Stimulated activated CD8-positive, alpha-beta memory T cell treated with anti-CD3 and anti-CD28 coated beads, Interleukin-4, amount 100 ng/mL, for 48 hours (primary cell): ENCODE results near the gene TMA7B.

Experiments
- DNase-seq: peaks from one replicate; pipeline ENCODE4 v3.0.0-alpha.2; 2020

The TMA7B gene

GRCh38 chr22:39959640-39960447 lies at the start of gene TMA7B:
TMA7B (plus strand) TSS chr22:39960397; CDS start chr22:39964375, 3,978 bp downstream.
- no peak for DNase-seq

DNA sequence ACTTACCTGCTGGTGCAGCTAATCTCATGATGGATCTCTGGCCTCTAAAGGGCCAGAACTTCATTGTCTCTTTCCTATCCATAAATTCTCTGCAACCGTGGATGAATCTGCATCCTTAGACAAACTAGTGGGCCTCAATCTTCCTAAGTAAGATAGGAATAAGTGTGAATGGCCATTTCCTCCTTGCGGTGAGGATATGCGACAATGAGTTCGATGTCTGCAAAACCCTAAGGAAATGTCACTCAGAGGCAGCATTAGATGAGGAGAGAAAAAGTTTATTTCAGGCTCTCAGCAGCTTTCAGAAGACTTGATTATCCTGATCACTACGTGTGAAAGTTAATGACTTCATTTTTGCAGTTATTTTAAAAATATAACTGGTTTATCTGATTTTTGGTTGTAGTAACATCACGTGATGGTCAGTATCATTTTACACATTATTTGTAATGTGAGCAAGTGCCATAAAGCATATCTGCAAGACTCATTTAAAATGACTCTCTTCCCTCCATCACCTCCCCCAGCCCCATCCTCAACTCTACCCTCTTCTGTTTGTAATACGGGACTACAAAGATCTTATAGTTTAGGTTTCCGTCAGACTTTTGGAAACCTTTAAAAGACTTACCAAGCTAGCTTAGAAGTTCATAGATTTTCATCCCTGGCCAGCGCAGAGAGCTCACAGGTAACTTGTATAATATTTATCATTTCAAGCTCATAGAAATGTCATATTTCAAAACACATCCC lies 49.2 kb upstream of the TMA7B start:
- no peak for DNase-seq

DNA sequence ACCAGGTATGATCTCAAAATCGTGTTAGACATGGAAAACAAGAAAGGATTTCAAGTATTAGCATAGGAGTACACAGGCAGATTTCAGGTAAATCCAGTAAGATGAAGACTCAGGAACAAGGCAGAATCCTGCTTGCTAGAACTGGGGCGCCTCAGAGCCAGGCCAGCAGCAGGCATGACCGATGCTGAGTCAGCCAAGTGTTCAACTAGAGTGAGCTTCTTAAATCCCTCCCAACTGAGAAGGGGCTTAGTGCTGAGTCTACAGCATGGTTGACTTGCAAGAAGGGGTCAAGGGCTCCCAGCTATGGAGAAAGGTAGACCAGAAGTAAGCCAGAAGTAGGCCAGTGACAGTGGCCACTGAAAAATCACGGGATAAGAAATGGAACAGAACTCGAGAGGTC lies 46.9 kb upstream of the TMA7B start:
- peak; percentile 60 for DNase-seq

DNA sequence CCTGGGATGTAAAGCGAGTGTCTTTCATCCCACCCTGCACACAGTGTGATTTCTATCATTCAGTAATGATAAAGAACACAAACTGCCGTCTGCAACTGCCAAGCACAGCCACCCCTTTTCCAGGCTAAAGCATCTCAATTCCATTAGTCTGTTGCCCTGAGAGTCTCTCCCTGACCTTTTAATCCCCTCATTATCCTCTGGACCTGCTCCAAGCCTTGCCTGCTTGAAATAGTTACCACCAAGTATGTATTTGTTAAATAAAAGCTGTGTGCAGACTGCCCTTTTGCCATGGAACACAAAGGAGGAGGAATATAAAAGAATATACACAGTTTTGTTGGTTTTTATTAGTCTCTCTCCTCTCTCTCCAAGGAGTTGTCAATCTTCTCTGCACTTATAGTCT lies 46.3 kb upstream of the TMA7B start:
- DNase-seq: no peak

DNA sequence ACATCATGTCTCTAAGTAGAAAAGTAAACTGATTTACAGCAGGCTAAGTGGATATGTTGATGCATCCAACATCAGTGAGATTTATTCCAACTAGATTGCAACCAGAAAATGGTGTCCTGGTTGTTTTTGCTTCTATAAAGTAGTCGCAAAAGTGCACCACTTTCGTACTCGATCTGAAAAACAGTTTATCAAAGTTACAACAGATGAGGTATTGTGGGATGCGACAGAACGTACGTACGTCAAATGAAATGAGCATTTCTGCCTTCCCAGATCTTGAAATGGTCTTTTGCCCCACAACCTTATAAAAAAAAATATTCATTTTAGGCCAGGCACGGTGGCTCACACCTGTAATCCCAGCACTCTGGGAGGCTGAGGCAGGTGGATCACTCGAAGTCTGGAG lies 45.6 kb upstream of the TMA7B start:
- DNase-seq: no peak

DNA sequence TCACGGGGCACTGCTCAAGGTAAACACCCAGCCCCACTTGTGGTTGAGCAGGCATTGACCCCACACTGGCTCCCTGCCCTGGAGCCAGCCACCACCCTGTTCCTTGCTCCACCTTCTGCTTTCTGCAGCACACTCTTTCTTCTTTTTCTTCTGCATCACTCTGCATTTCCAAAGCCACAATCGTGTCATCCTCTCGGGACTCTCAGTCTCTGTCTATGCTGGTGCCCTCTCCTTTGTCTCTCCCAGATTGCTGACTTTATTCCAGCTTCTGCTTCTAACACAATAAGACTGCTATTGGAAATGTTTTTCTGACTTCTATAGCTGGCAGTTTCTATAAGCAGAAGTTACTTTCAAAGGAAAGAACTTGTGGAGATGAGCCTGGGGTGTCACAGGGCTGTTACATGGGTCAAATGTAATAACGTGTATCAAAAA lies 44.9 kb upstream of the TMA7B start:
- DNase-seq: no peak

- DNase-seq: no peak
Measured at GRCh38 chr22:39916496-39916895, 43.7 kb upstream of the TMA7B start.

DNA sequence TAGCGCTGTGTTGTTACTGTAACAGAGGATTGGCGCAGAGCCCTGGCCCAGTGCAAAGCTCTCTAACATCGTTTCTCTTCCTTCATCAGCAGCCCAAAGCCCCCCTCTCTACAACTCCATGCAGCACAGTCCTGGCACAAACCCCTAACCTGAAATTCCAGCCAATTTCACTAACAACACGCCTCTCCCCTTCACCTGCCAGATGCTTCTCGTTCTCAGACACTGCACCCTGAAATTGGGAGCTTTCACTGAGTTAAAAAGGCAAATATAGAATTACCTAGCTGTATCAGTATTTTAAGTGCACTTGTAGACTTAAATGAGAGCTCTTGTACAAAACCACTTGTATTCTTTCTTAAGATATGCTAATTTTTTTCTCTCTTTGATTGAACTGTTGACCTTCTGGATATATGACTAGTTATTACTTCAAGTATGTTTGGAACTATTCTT lies 43.0 kb upstream of the TMA7B start:
- no peak for DNase-seq

GRCh38 chr22:39917776-39918495 lies 42.3 kb upstream of the TMA7B start:
- DNase-seq: no peak

GRCh38 chr22:39920134-39920743 lies 40.0 kb upstream of the TMA7B start:
- DNase-seq: peak; percentile 79

DNA sequence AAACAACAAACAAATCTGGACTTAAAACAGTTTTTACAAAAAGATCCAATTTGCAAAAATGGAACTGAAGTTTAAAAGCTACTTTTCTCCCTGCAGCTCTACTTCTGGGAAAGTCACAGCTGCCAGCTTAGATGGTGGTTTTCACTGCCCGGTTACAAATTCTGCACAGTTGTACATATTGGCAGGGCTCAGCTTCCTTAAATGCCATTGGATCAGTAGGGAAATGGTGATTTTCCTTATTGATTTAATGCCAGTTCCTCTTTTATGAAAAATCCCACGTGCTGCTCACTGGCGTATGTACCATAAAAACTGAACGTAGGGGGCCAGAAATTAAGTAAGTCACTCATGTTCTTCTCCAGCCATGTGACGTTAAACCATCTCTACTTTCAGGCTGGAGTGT lies 36.5 kb upstream of the TMA7B start:
- no peak for DNase-seq

DNA sequence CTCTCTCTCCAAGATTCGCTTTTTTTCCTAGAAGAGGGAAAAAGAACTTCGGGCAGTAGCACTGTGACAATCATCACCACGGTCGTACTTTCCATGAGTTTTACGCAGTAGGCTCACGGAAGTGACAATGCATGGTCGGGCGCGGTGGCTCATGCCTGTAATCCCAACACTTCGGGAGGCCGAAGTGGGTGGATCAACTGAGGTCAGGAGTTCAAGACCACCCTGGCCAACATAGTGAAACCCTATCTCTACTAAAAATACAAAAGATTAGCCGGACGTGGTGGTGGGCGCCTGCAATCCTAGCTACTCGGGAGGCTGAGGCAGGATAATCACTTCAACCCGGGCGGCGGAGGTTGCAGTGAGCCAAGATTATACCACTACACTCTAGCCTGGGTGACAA lies 35.9 kb upstream of the TMA7B start:
- peak; percentile 53 for DNase-seq

DNA sequence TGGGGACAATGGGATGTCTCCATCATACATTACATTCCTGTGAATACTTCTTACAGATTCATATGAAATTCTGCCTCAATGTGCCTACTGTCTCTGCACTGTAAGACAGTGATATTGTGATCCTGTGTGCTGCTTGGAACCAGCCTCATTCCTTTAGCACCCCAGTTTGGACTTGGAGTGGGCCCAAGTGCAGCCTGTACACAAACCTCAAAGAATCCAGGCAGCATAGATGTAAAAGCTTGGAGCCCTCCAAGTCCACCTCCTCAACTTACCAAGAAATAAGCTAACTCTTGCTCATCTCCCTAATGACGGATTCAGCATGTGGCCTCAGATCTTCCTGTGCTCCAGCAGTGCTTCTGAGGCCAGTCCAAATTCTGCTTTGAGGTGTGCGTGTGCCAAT lies 34.9 kb upstream of the TMA7B start:
- DNase-seq: peak; percentile 30

- DNase-seq: no peak
Measured at GRCh38 chr22:39925909-39926679, 34.1 kb upstream of the TMA7B start.

DNA sequence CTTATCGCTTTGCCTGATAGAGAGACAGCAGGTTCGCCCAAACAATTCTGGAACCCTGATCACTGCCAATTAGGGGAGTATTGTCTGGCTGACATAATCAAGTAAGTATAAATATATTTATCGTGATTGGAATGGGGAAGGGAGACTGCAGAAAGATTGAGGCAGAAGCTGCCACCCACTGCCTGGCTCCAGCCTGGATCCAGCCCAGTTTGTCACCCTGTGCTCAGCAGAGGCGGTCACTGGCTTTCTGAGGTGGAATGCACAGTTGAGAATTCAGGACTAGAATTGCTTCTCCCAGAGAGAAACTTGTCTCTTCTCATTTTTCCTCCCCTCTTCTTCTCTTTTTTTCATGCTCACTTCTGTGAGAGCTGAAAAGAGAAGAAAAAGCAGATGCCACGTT lies 33.4 kb upstream of the TMA7B start:
- DNase-seq: peak; percentile 37

DNA sequence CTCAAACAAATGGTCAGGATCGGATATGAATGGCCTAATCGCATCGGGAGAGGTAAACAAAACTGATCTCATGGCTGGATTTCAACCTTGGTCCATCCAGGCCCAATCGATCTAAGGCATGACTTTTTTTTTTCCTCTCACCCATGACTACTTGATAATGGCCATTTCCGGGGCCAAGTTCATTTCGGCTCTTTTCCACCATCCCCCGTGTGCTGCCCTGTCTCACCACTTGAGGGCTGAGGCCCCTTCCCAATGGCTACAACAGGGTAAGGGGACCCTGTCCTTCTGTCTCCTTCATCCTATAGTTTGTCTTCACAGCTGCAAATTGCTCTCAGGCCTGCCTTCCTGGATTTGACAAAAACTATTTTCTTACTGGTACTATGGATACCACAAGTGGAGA lies 32.7 kb upstream of the TMA7B start:
- DNase-seq: peak; percentile 63

DNA sequence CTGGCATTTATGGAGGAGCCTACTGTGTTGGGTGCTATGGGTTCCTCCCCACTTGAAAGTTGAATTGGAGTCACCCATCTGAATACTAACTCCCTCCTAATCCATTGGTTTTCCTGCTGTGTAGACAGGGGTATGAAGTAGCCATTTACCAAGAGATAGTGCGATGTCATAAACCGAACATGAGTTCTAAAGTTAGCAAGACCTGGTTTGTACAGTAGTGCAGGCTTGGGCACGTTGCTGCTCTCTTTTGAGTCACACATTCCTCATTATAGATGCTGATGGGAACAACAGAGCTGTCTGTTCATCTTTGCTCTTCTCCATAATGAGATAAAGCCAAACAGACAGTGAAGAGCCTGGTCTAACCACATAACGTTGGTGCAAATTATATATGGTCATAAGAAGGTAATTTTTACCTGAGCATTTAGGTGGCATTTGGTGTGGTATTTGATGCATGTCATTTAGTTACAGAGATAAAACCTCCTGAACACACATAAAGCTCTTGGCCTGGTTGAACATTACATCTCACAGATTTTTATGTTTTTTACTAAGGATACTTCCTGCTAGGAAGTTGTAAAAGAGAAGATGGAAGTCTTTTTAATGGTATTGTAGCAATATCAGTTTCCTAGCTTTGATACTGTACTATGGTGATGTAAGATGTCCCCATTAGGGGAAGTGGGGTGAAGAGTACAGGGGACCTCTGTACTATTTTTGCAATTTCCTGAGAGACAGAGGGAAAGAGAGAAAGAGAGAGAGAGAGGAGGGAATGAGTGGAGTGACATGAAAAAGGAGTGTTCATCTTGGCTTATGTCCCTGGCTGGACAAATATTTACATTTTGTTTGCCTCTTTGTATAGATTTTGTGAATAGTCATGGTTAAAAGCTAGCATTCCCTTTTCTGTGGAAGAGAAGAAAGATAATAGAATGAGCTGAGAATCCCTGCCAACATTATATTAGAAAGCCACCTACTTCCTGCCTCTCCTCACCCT lies 31.4 kb upstream of the TMA7B start:
- peak; percentile 26 for DNase-seq

DNA sequence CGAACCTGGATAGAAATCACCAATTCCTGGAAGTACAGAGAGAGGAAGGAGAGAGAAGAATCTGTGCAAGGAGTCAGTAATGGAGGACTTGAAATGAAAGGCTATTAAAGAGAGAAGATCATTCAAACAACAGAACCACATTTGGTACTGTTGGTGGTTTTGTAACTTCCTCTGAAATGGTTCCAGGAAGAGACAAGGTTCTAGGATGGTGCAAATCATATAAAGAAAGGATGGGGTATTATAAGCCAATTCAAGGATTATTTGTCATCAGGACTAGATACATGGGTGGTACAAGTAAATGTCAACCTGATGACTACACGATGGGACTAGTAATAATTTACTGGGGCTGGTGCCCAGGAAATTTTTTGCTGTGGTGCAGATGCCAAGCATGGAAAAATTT lies 28.9 kb upstream of the TMA7B start:
- DNase-seq: no peak

DNA sequence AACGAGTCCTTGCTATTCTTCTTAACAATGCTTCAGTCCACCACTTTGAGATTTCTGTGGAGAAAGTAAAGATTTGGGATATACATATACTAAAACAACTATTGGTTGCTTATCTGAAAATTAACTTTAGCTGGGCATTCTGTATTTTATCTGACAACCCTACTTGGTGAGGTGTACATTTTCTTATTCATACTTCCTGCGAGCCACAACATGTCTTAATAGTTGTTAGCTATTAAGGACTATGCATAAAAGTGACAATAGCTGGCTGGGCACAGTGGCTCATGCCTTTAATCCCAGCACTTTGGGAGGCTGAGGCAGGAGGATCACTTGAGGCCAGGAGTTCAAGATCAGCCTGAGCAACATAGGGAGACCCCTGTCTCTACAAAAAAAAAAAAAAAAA lies 28.0 kb upstream of the TMA7B start:
- peak; percentile 19 for DNase-seq

- peak; percentile 83 for DNase-seq
Measured at GRCh38 chr22:39932918-39933649, 27.1 kb upstream of the TMA7B start.
